ENCODE data around the gene ZC3H8. TPM values are rescaled to one million over a fixed set of nuclear protein-coding genes. Genes with fewer than 3 reads are reported as not detected.

Gene ZC3H8
- 16.2 TPM for polyA plus RNA-seq
- long read RNA-seq, donor 1, full-length matches to known transcripts, result 5 of 5 reads
- long read RNA-seq, donor 1, partial matches to known transcripts, result 0 of 5 reads
- long read RNA-seq, donor 1, other reads (novel, unspliced or antisense), result 0 of 5 reads
- long read RNA-seq, donor 2, full-length matches to known transcripts, result 3 of 3 reads
- long read RNA-seq, donor 2, partial matches to known transcripts, result 0 of 3 reads
- long read RNA-seq, donor 2, other reads (novel, unspliced or antisense), result 0 of 3 reads
- long read RNA-seq, donor 3, result 0 reads
- long read RNA-seq, donor 4, result 0 reads
- long read RNA-seq, donor 5, full-length matches to known transcripts, result 2 of 9 reads
- long read RNA-seq, donor 5, partial matches to known transcripts, result 7 of 9 reads
- long read RNA-seq, donor 5, other reads (novel, unspliced or antisense), result 0 of 9 reads
- long read RNA-seq, donor 6, full-length matches to known transcripts, result 3 of 3 reads
- long read RNA-seq, donor 6, partial matches to known transcripts, result 0 of 3 reads
- long read RNA-seq, donor 6, other reads (novel, unspliced or antisense), result 0 of 3 reads
- long read RNA-seq, donor 7, full-length matches to known transcripts, result 3 of 3 reads
- long read RNA-seq, donor 7, partial matches to known transcripts, result 0 of 3 reads
- long read RNA-seq, donor 7, other reads (novel, unspliced or antisense), result 0 of 3 reads
- long read RNA-seq, donor 8, full-length matches to known transcripts, result 4 of 4 reads
- long read RNA-seq, donor 8, partial matches to known transcripts, result 0 of 4 reads
- long read RNA-seq, donor 8, other reads (novel, unspliced or antisense), result 0 of 4 reads
- long read RNA-seq, donor 9, full-length matches to known transcripts, result 2 of 7 reads
- long read RNA-seq, donor 9, partial matches to known transcripts, result 5 of 7 reads
- long read RNA-seq, donor 9, other reads (novel, unspliced or antisense), result 0 of 7 reads
- long read RNA-seq, donor 10, full-length matches to known transcripts, result 3 of 25 reads
- long read RNA-seq, donor 10, partial matches to known transcripts, result 22 of 25 reads
- long read RNA-seq, donor 10, other reads (novel, unspliced or antisense), result 0 of 25 reads
- long read RNA-seq, donor 11, partial matches to known transcripts, result 0 of 2 reads
- long read RNA-seq, donor 11, other reads (novel, unspliced or antisense), result 0 of 2 reads

GRCh38 chr2:112254466-112255240 lies at the start of gene ZC3H8:
Gene ZC3H8 (minus strand): TSS chr2:112255042. CDS start chr2:112254981, 61 bp downstream.
- no CpG with 5 or more reads among the region's 68 CpGs for WGBS (ENCODE audit: insufficient coverage, low lambda C conversion rate)
- H3K4me1 ChIP-seq (ENCODE audit: control insufficient read depth, insufficient read depth, low read length), result peaks cover 3% of the 10 kb centered on the region
- no peaks in the 10 kb centered on the region for H3K27me3 ChIP-seq (ENCODE audit: control insufficient read depth, insufficient read depth, low read length)
- peak within 1 kb of the TSS; percentile 89 for H3K27ac ChIP-seq (ENCODE audit: low read length)
- no peaks in the 10 kb centered on the region for H3K36me3 ChIP-seq (ENCODE audit: control insufficient read depth, insufficient read depth, low read length)
- peak within 1 kb of the TSS; percentile 83 for H3K4me3 ChIP-seq (ENCODE audit: low read length)
- peak; percentile 93 to 95 for DNase-seq
- no peaks in the 10 kb centered on the region for H3K9me3 ChIP-seq (ENCODE audit: control insufficient read depth, low read depth, low read length)

- DNase-seq, result no peak
- H3K9me3 ChIP-seq (ENCODE audit: control insufficient read depth, low read depth, low read length), result no peaks in the 10 kb centered on the region
- no peak overlapping the region for H3K4me3 ChIP-seq (ENCODE audit: low read length)
- 83% methylated on average over 2 of the region's 2 CpGs for WGBS (ENCODE audit: insufficient coverage, low lambda C conversion rate)
- no peaks in the 10 kb centered on the region for H3K27me3 ChIP-seq (ENCODE audit: control insufficient read depth, insufficient read depth, low read length)
- H3K27ac ChIP-seq (ENCODE audit: low read length), result no peak overlapping the region
- H3K4me1 ChIP-seq (ENCODE audit: control insufficient read depth, insufficient read depth, low read length), result no peaks in the 10 kb centered on the region
- peaks cover 11% of the 10 kb centered on the region for H3K36me3 ChIP-seq (ENCODE audit: control insufficient read depth, insufficient read depth, low read length)
These were observed 49.6 kb upstream of the ZC3H8 start for GRCh38 chr2:112304298-112304941.

GRCh38 chr2:112301973-112302372 lies 47.1 kb upstream of the ZC3H8 start:
- no peak for DNase-seq
- Histone ChIP-seq H3K9me3 (ENCODE audit: control insufficient read depth, low read depth, low read length) (no peaks in the 10 kb centered on the region), H3K27ac (ENCODE audit: low read length) (no peak overlapping the region), H3K4me3 (ENCODE audit: low read length) (no peak overlapping the region), H3K27me3 (ENCODE audit: control insufficient read depth, insufficient read depth, low read length) (no peaks in the 10 kb centered on the region), H3K4me1 (ENCODE audit: control insufficient read depth, insufficient read depth, low read length) (no peaks in the 10 kb centered on the region), H3K36me3 (ENCODE audit: control insufficient read depth, insufficient read depth, low read length) (peaks cover 7% of the 10 kb centered on the region)

GRCh38 chr2:112301171-112301584 lies 46.3 kb upstream of the ZC3H8 start:
- Histone ChIP-seq H3K27me3 (ENCODE audit: control insufficient read depth, insufficient read depth, low read length) (no peaks in the 10 kb centered on the region), H3K27ac (ENCODE audit: low read length) (no peak overlapping the region), H3K36me3 (ENCODE audit: control insufficient read depth, insufficient read depth, low read length) (peaks cover 5% of the 10 kb centered on the region), H3K4me1 (ENCODE audit: control insufficient read depth, insufficient read depth, low read length) (no peaks in the 10 kb centered on the region), H3K9me3 (ENCODE audit: control insufficient read depth, low read depth, low read length) (no peaks in the 10 kb centered on the region), H3K4me3 (ENCODE audit: low read length) (no peak overlapping the region)
- peak; percentile 18 to 36 for DNase-seq

GRCh38 chr2:112296407-112296806 lies 41.6 kb upstream of the ZC3H8 start:
- peak in 1 of 2 donors; percentile 31 for DNase-seq
- WGBS (ENCODE audit: insufficient coverage, low lambda C conversion rate), result no CpG with 5 or more reads among the region's 2 CpGs
- Histone ChIP-seq H3K9me3 (ENCODE audit: control insufficient read depth, low read depth, low read length) (no peaks in the 10 kb centered on the region), H3K4me1 (ENCODE audit: control insufficient read depth, insufficient read depth, low read length) (no peaks in the 10 kb centered on the region), H3K27ac (ENCODE audit: low read length) (no peak overlapping the region), H3K36me3 (ENCODE audit: control insufficient read depth, insufficient read depth, low read length) (no peaks in the 10 kb centered on the region), H3K27me3 (ENCODE audit: control insufficient read depth, insufficient read depth, low read length) (no peaks in the 10 kb centered on the region), H3K4me3 (ENCODE audit: low read length) (no peak overlapping the region)

GRCh38 chr2:112295407-112296078 lies 40.7 kb upstream of the ZC3H8 start:
- DNase-seq, result no peak
- H3K27ac ChIP-seq (ENCODE audit: low read length), result no peak overlapping the region
- H3K4me1 ChIP-seq (ENCODE audit: control insufficient read depth, insufficient read depth, low read length), result no peaks in the 10 kb centered on the region
- 80% methylated on average over 5 of the region's 5 CpGs for WGBS (ENCODE audit: insufficient coverage, low lambda C conversion rate)
- H3K9me3 ChIP-seq (ENCODE audit: control insufficient read depth, low read depth, low read length), result no peaks in the 10 kb centered on the region
- H3K36me3 ChIP-seq (ENCODE audit: control insufficient read depth, insufficient read depth, low read length), result no peaks in the 10 kb centered on the region
- no peaks in the 10 kb centered on the region for H3K27me3 ChIP-seq (ENCODE audit: control insufficient read depth, insufficient read depth, low read length)
- H3K4me3 ChIP-seq (ENCODE audit: low read length), result no peak overlapping the region

GRCh38 chr2:112293636-112294401 lies 39.0 kb upstream of the ZC3H8 start:
- no peak for DNase-seq
- H3K36me3 ChIP-seq (ENCODE audit: control insufficient read depth, insufficient read depth, low read length), result no peaks in the 10 kb centered on the region
- no peak overlapping the region for H3K27ac ChIP-seq (ENCODE audit: low read length)
- H3K9me3 ChIP-seq (ENCODE audit: control insufficient read depth, low read depth, low read length), result no peaks in the 10 kb centered on the region
- no peak overlapping the region for H3K4me3 ChIP-seq (ENCODE audit: low read length)
- no CpG with 5 or more reads among the region's 8 CpGs for WGBS (ENCODE audit: insufficient coverage, low lambda C conversion rate)
- H3K4me1 ChIP-seq (ENCODE audit: control insufficient read depth, insufficient read depth, low read length), result no peaks in the 10 kb centered on the region
- H3K27me3 ChIP-seq (ENCODE audit: control insufficient read depth, insufficient read depth, low read length), result no peaks in the 10 kb centered on the region

GRCh38 chr2:112290648-112291047 lies 35.8 kb upstream of the ZC3H8 start:
- Histone ChIP-seq H3K9me3 (ENCODE audit: control insufficient read depth, low read depth, low read length) (no peaks in the 10 kb centered on the region), H3K4me3 (ENCODE audit: low read length) (no peak overlapping the region), H3K4me1 (ENCODE audit: control insufficient read depth, insufficient read depth, low read length) (no peaks in the 10 kb centered on the region), H3K27ac (ENCODE audit: low read length) (no peak overlapping the region), H3K27me3 (ENCODE audit: control insufficient read depth, insufficient read depth, low read length) (no peaks in the 10 kb centered on the region), H3K36me3 (ENCODE audit: control insufficient read depth, insufficient read depth, low read length) (no peaks in the 10 kb centered on the region)
- 50% methylated on average over 1 of the region's 1 CpG for WGBS (ENCODE audit: insufficient coverage, low lambda C conversion rate)
- no peak for DNase-seq

- Histone ChIP-seq H3K27me3 (ENCODE audit: control insufficient read depth, insufficient read depth, low read length) (no peaks in the 10 kb centered on the region), H3K4me1 (ENCODE audit: control insufficient read depth, insufficient read depth, low read length) (no peaks in the 10 kb centered on the region), H3K9me3 (ENCODE audit: control insufficient read depth, low read depth, low read length) (no peaks in the 10 kb centered on the region), H3K27ac (ENCODE audit: low read length) (no peak overlapping the region), H3K36me3 (ENCODE audit: control insufficient read depth, insufficient read depth, low read length) (no peaks in the 10 kb centered on the region), H3K4me3 (ENCODE audit: low read length) (no peak overlapping the region)
- WGBS (ENCODE audit: insufficient coverage, low lambda C conversion rate), result 73% methylated on average over 2 of the region's 3 CpGs
- no peak for DNase-seq
These were observed 35.2 kb upstream of the ZC3H8 start for GRCh38 chr2:112290088-112290487.

Measured in large intestine (tissue), 12 donors.